CD4-positive, alpha-beta T cell treated with Interleukin-15 for 4 hours (primary cell): Measurements from ENCODE around the gene ZNF23.

Experiments used
- DNase-seq: peaks from one replicate; pipeline ENCODE4 v3.0.0-alpha.2; 2020; ENCODE audit warnings: low spot score

Gene ZNF23

GRCh38 chr16:71467810-71468209 is 5.8 kb upstream of the ZNF23 start:
- peak; percentile 25 for DNase-seq

- no peak for DNase-seq
These were observed 2.2 kb upstream of the ZNF23 start for GRCh38 chr16:71464231-71464630.

- no peak for DNase-seq
These were observed 1.1 kb downstream of the ZNF23 start for GRCh38 chr16:71460941-71461340.

- DNase-seq = no peak
These were observed 1.8 kb downstream of the ZNF23 start for GRCh38 chr16:71460236-71460635.

- DNase-seq = no peak
These were observed 2.5 kb downstream of the ZNF23 start for GRCh38 chr16:71459510-71459909.

- no peak for DNase-seq
These were observed 5.2 kb downstream of the ZNF23 start for GRCh38 chr16:71456801-71457200.

GRCh38 chr16:71453036-71453435 is 9.0 kb downstream of the ZNF23 start:
- DNase-seq = no peak

- no peak for DNase-seq
These were observed 13.0 kb downstream of the ZNF23 start for GRCh38 chr16:71449020-71449419.

- DNase-seq = no peak
These were observed 13.7 kb downstream of the ZNF23 start for GRCh38 chr16:71448274-71448866.

GRCh38 chr16:71443714-71444113 is 18.3 kb downstream of the ZNF23 start:
- no peak for DNase-seq

- no peak for DNase-seq
These were observed 20.0 kb downstream of the ZNF23 start, which contains the start of gene TLE7 for GRCh38 chr16:71442051-71442440. Gene TLE7 (minus strand): TSS chr16:71442054. CDS start chr16:71433324, 8,730 bp downstream.

GRCh38 chr16:71441348-71442050 is 20.5 kb downstream of the ZNF23 start:
- no peak for DNase-seq

GRCh38 chr16:71440669-71441347 is 21.2 kb downstream of the ZNF23 start:
- DNase-seq = no peak

- no peak for DNase-seq
These were observed 22.5 kb downstream of the ZNF23 start for GRCh38 chr16:71439523-71439922.

- no peak for DNase-seq
These were observed 25.6 kb downstream of the ZNF23 start for GRCh38 chr16:71436473-71436872.

- no peak for DNase-seq
These were observed 29.1 kb downstream of the ZNF23 start for GRCh38 chr16:71432906-71433305.

- no peak for DNase-seq
These were observed 30.1 kb downstream of the ZNF23 start for GRCh38 chr16:71431991-71432390.

- no peak for DNase-seq
These were observed 30.9 kb downstream of the ZNF23 start for GRCh38 chr16:71431176-71431575.

- DNase-seq = no peak
These were observed 31.3 kb downstream of the ZNF23 start for GRCh38 chr16:71430744-71431143.

- no peak for DNase-seq
These were observed 32.5 kb downstream of the ZNF23 start for GRCh38 chr16:71429581-71429980.

GRCh38 chr16:71428883-71429282 is 33.2 kb downstream of the ZNF23 start:
- no peak for DNase-seq

- no peak for DNase-seq
These were observed 33.7 kb downstream of the ZNF23 start for GRCh38 chr16:71428385-71428784.

- no peak for DNase-seq
These were observed 35.0 kb downstream of the ZNF23 start for GRCh38 chr16:71426880-71427615.
